Activated T-helper 1 cell treated with anti-CD3 and anti-CD28 coated beads, Interleukin-2, amount 50 U/mL, for 16 hours (primary cell): Measurements from ENCODE around the gene CCDC85B.

ENCODE experiments used
- DNase-seq, 2 donors: peaks; one replicate each; pipeline ENCODE4 v3.0.0-alpha.2; 2020; ENCODE audit warnings: low read depth in 1 of 2, low spot score in 1 of 2

The CCDC85B gene

GRCh38 chr11:65928667-65929066 is 38.2 kb downstream of the CCDC85B start:
- DNase-seq, result no peak

- no peak for DNase-seq
Observed at GRCh38 chr11:65931773-65932557, 41.5 kb downstream of the CCDC85B start.

- no peak for DNase-seq
Observed at GRCh38 chr11:65932558-65932919, 42.1 kb downstream of the CCDC85B start.

- DNase-seq, result no peak
Observed at GRCh38 chr11:65934014-65934413, 43.5 kb downstream of the CCDC85B start.

GRCh38 chr11:65937766-65938165 is 47.3 kb downstream of the CCDC85B start:
- DNase-seq, result no peak
